Measurements from ENCODE around the gene SLC35E3. TPM values are rescaled to one million over a fixed set of nuclear protein-coding genes. Genes with fewer than 3 reads are reported as not detected.

SLC35E3 gene
- total and polyA plus RNA-seq, 2 donors (not counting 1 experiment from before 2014, with no cell fraction given), result 4.1 to 11.1 TPM

DNA sequence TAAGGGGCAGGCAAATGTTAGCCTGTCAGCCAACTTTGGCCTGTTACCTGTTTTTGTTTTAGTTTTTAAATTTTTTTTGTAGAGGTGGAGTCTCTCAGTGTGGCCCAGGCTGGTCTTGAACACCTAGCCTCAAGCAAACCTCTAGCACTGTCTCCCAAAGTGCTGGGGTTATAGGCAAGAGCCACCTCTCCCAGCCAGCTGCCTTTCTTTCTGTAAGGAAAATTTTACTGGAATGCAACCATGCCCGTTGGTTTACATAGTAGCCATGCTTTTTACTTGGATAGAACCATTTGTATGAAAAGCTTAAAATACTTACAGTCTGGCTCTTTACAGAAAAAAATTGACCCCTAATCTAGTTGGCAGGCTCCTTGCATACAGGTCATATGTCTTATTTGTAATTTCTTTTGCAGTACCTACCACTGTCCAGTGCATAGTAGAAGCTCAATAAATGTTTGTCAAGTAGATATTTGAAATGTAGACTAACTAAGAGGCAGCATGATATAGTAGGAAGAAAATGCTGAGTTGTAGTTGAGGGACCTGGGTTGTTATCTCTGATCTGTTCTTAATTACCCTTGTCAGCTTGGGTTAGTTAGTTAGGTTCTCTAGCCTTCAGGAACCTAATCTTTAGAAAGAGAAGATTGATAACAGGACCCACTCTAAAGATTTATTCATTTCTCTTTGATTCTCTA lies 66.7 kb downstream of the SLC35E3 start:
- no peaks in the 10 kb centered on the region for H4K20me1 ChIP-seq (ENCODE audit: control insufficient read depth, extremely low read depth, insufficient read depth, low read length)
- no peaks in the 10 kb centered on the region for H3K9me3 ChIP-seq (ENCODE audit: control insufficient read depth, insufficient read depth, low read depth, low read length)
- H3K27me3 ChIP-seq (ENCODE audit: control insufficient read depth, insufficient read depth, low read length), result no peaks in the 10 kb centered on the region
- no peak overlapping the region for H3K27ac ChIP-seq (ENCODE audit: insufficient read depth, low read length)
- no peak overlapping the region for H2AFZ ChIP-seq (ENCODE audit: low read length)
- no peaks in the 10 kb centered on the region for H3K4me1 ChIP-seq (ENCODE audit: control insufficient read depth, extremely low read depth, insufficient read depth, low read length)
- peaks cover 10% of the 10 kb centered on the region for H3K36me3 ChIP-seq (ENCODE audit: control insufficient read depth, insufficient read depth, low read length)
- no peak for DNase-seq (ENCODE audit: low read depth in 2 of 2)
- H3K9ac ChIP-seq (ENCODE audit: insufficient read depth, low read length), result no peak overlapping the region
- peak overlapping the region in 2 of 4 experiments; percentile 94 to 98 for H3K4me3 ChIP-seq (replicated peaks in 1 of 4; ENCODE audit: control extremely low read depth in 1 of 4, insufficient read depth in 1 of 4, low read depth in 3 of 4, low read length in 4 of 4)
- H3K79me2 ChIP-seq (ENCODE audit: control insufficient read depth, insufficient read depth, low read length), result peaks cover 75% of the 10 kb centered on the region
- H3K4me2 ChIP-seq (ENCODE audit: extremely low read depth, insufficient read depth, low read length), result peak overlapping the region; percentile 32
- no peak for TF ChIP-seq EZH2 (IDR thresholded peaks at IDR 0.05; ENCODE audit: low read length, missing control alignments)
- TF ChIP-seq, protein P1, sequence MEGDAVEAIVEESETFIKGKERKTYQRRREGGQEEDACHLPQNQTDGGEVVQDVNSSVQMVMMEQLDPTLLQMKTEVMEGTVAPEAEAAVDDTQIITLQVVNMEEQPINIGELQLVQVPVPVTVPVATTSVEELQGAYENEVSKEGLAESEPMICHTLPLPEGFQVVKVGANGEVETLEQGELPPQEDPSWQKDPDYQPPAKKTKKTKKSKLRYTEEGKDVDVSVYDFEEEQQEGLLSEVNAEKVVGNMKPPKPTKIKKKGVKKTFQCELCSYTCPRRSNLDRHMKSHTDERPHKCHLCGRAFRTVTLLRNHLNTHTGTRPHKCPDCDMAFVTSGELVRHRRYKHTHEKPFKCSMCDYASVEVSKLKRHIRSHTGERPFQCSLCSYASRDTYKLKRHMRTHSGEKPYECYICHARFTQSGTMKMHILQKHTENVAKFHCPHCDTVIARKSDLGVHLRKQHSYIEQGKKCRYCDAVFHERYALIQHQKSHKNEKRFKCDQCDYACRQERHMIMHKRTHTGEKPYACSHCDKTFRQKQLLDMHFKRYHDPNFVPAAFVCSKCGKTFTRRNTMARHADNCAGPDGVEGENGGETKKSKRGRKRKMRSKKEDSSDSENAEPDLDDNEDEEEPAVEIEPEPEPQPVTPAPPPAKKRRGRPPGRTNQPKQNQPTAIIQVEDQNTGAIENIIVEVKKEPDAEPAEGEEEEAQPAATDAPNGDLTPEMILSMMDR (conservative IDR thresholded peaks at IDR 0.05 in 1 of 2, IDR thresholded peaks at IDR 0.05 in 1 of 2; ENCODE audit: low read depth in 1 of 2, low read length in 2 of 2), result no peak

DNA sequence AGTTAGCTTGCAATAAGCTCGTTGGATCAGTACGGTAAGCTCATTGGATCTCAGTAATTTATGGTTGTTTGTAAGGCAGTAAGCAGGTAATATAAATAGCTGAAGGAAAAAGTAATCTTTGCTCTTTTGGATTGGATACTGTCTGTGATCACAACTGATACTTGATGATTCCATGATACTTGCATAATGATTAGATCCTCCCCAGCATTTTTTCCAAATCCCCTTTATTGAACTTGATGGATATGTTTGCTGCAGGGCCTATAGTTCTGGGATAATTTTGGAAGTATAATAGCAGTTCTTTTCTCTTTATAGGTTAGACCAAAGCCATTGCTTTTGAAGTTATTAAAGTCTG lies 67.2 kb downstream of the SLC35E3 start:
- Histone ChIP-seq H3K9me3 (ENCODE audit: control insufficient read depth, insufficient read depth, low read depth, low read length) (no peaks in the 10 kb centered on the region), H3K4me2 (ENCODE audit: extremely low read depth, insufficient read depth, low read length) (no peak overlapping the region), H4K20me1 (ENCODE audit: control insufficient read depth, extremely low read depth, insufficient read depth, low read length) (no peaks in the 10 kb centered on the region), H3K4me1 (ENCODE audit: control insufficient read depth, extremely low read depth, insufficient read depth, low read length) (no peaks in the 10 kb centered on the region), H2AFZ (ENCODE audit: low read length) (no peak overlapping the region), H3K27me3 (ENCODE audit: control insufficient read depth, insufficient read depth, low read length) (no peaks in the 10 kb centered on the region), H3K36me3 (ENCODE audit: control insufficient read depth, insufficient read depth, low read length) (peaks cover 12% of the 10 kb centered on the region), H3K4me3 (replicated peaks in 1 of 4; ENCODE audit: control extremely low read depth in 1 of 4, insufficient read depth in 1 of 4, low read depth in 3 of 4, low read length in 4 of 4) (peak overlapping the region in 2 of 4 experiments; percentile 94 to 98), H3K9ac (ENCODE audit: insufficient read depth, low read length) (no peak overlapping the region), H3K27ac (ENCODE audit: insufficient read depth, low read length) (no peak overlapping the region), H3K79me2 (ENCODE audit: control insufficient read depth, insufficient read depth, low read length) (peaks cover 76% of the 10 kb centered on the region)
- no peak for DNase-seq (ENCODE audit: low read depth in 2 of 2)
- TF ChIP-seq, protein P1 (conservative IDR thresholded peaks at IDR 0.05 in 1 of 2, IDR thresholded peaks at IDR 0.05 in 1 of 2; ENCODE audit: low read depth in 1 of 2, low read length in 2 of 2), result no peak
- TF ChIP-seq EZH2 (IDR thresholded peaks at IDR 0.05; ENCODE audit: low read length, missing control alignments), result no peak

DNA sequence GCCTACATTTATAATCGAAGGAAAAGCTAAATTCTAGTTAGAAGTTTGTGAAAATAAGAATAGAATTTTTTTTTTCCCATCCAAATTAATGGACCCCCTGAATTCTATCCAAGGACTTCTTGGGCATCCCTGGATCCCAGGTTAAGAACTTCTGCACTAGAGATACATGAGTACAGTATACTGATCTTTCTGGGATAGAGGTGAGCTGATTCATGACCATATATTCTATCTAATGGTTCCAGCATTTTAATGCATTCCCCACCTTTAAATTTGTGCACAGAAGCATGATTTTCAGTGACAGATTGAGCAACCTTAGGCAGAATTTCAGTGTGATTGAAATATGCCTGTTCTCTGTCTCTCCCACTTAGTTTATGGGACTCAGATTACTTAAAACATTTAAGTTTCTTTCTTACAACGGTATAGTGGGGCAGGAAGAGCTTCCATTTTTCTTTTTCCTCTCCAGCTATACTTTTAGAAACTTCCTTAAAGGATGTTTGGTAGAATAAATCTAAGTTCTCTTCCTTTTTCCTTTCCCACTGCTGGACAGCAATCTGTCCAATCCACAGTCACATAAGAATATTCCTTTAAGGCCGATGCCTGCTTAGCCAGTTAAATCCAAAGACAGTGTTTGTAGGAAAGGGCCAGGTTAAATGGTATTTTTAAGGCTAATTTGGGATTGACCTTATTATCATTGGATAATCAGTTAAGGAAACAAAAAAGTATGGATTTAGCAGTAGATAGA lies 68.7 kb downstream of the SLC35E3 start:
- peaks cover 12% of the 10 kb centered on the region for H3K36me3 ChIP-seq (ENCODE audit: control insufficient read depth, insufficient read depth, low read length)
- H3K4me3 ChIP-seq (replicated peaks in 1 of 4; ENCODE audit: control extremely low read depth in 1 of 4, insufficient read depth in 1 of 4, low read depth in 3 of 4, low read length in 4 of 4), result peak overlapping the region in 2 of 4 experiments; percentile 31 to 98
- TF ChIP-seq, protein P1 (conservative IDR thresholded peaks at IDR 0.05 in 1 of 2, IDR thresholded peaks at IDR 0.05 in 1 of 2; ENCODE audit: low read depth in 1 of 2, low read length in 2 of 2), result no peak
- no peak for TF ChIP-seq EZH2 (IDR thresholded peaks at IDR 0.05; ENCODE audit: low read length, missing control alignments)
- DNase-seq (ENCODE audit: low read depth in 2 of 2), result no peak
- no peak overlapping the region for H3K27ac ChIP-seq (ENCODE audit: insufficient read depth, low read length)
- H3K4me2 ChIP-seq (ENCODE audit: extremely low read depth, insufficient read depth, low read length), result no peak overlapping the region
- no peaks in the 10 kb centered on the region for H3K27me3 ChIP-seq (ENCODE audit: control insufficient read depth, insufficient read depth, low read length)
- H3K79me2 ChIP-seq (ENCODE audit: control insufficient read depth, insufficient read depth, low read length), result peaks cover 65% of the 10 kb centered on the region
- no peaks in the 10 kb centered on the region for H3K4me1 ChIP-seq (ENCODE audit: control insufficient read depth, extremely low read depth, insufficient read depth, low read length)
- no peaks in the 10 kb centered on the region for H3K9me3 ChIP-seq (ENCODE audit: control insufficient read depth, insufficient read depth, low read depth, low read length)
- H3K9ac ChIP-seq (ENCODE audit: insufficient read depth, low read length), result no peak overlapping the region
- no peak overlapping the region for H2AFZ ChIP-seq (ENCODE audit: low read length)
- no peaks in the 10 kb centered on the region for H4K20me1 ChIP-seq (ENCODE audit: control insufficient read depth, extremely low read depth, insufficient read depth, low read length)

Data from fibroblast of lung (primary cell).